Measurements from ENCODE around the gene LENG1.

Gene LENG1

DNA sequence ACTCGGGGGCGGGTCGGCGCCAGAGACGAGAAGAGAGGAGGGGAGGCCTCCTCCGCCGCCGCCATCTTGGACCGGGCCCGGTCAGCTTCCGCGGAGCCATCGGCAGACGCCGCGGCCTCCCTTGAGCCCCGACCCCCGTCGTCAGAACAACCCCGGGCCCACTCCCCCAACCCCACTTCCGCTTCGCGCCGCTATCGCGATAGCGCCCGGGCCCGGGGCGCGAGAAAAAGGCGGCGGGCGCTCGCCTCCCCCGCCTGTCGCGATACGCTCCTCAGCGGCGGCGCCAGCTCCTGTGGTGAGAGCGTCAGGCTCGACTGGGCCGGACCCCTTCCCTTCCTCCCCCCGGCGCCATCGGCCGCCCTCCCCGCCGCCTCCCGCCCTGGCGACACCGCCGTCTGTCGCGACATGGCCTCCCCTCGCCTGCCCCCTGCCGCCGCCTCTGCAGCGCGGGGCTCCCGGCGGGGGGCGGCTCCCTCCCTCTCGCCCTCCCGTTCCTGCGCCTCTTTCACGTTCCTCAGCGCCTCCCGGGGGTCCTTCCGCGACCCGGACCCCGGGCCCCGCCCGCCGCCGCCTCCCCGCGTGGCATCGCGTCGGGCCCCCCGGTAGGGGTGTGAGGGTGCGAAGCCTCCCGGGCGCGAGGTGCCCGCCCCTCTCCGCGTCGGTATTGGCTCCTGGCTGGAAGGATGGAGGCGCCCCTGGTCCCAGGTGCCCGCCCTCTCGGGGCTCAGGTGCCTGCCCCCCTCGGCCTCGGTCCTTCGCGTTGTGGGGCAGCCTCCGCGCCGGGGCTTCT lies 21.6 kb downstream of the LENG1 start, which contains the start of gene CNOT3:
CNOT3 (plus strand) TSS at position 64 of the 790 bp plus-strand sequence. CDS start 5,217 bp downstream, outside the sequence.
- DNase-seq: no peak

DNA sequence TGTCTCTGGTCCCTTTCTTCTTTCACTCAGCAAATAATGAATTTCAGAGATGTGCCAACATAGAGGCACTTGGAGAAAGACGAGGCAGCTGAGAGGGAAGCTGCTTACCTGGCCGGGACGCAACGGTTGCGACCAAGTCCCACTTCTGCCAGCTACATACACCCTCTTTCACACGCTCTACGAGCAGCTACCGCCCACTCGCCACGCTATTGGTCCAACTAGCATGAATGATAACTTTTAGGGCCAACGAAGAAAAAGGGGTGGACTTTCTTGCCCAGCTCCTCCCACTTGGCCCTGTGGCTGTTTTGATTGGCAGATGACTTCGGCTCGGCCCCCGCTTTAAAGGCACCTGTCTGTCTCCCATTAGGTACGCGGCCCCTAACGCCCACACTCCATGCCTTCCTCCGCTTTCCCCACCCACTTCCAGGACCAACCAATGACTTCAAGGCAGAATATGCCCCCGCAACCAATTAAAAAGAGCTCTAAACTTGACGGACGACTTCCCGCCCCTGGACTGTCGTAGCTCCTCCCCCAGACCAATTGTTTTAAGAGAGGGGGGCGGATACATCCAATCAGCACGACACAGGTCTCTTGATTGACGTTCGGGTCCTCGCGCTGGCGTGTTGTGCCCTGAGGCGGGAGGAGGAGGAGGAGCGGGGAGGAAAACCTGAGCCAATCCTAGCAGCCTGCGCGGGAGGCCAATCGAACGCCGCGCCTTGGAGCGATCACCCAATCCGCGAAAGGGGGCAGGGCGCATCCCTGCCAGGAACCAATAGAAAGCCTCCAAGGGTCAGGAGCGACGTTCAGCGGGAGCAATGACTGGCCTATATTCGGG lies 22.4 kb downstream of the LENG1 start:
- peak; percentile 99 to 100 (median 100) for DNase-seq

DNA sequence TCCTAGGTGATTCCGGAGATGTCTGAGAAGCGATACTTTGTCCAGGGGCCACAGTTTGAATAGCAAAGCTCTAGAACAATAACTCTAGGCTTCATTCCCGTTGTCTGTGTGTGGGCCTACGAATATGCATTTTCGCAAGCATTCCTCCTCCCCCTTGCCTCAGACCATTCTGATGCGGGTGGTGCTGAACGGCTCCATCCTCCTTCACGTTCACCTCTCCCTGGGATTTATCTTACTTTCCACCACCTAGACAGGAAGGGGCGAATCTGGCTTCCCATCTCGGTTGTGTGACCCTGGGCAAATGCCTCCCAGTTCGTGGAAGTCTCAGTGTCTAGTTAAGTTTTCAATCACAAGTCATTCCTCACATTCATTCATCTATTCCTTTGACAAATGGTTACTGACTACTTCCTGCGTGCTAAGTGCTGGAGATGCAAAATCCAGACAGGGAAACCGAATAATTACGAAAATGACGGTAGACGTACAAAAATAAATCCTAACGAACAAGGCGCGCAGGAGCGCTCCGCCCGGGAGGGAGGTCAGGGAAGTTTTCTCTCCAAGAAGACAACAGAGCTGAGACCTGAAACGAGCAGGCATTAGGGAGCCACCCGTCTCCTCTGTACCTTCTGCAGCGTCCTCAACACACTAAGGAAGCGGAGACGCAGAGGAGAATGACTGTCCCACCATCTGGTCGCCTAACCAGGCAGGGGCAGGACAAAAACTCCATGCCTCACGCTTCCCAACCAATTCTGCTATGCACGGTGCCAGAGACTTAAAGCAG lies 23.2 kb downstream of the LENG1 start:
- peak in 1 of 3 donors; percentile 29 for DNase-seq

- DNase-seq: no peak
These were observed 25.4 kb downstream of the LENG1 start for GRCh38 chr19:54133957-54134590.

GRCh38 chr19:54133312-54133956 lies 26.1 kb downstream of the LENG1 start:
- DNase-seq: peak in 1 of 3 donors; percentile 73

DNA sequence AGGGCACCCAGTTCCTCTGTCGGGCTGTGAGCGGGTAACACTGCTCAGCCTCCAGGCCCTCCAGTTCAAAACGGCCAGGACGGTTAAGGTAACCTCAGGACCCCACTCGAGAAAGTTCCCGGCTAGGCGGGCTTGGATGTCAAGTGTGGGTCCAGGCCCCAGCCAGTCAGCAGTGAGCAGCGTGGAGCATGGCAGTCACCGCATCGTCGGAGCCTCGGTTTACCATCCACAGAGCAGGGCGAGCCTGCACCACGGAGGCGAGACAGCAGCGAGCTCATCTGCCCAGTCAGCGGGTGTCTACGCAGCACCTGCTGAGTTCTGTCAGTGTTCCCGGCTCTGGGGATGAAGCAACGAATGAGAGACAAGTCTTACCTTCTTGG lies 29.9 kb downstream of the LENG1 start:
- no peak for DNase-seq

- no peak for DNase-seq
These were observed 30.5 kb downstream of the LENG1 start for GRCh38 chr19:54128796-54129616.

DNA sequence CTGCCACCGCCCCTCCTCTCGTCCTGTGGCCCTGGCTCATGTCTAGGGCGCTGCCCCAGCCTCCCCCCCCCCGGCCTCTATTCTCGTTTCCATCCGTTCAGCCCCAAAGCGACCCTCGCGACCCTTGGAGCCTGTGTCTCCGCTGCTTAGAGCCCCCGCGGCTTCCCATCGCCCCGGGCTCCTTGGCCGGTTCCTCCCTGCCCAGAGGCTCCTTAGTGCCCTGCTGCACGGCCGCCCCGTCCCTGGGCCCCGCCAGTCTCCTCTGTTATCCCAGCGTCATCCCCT lies 31.1 kb downstream of the LENG1 start:
- no peak for DNase-seq

DNA sequence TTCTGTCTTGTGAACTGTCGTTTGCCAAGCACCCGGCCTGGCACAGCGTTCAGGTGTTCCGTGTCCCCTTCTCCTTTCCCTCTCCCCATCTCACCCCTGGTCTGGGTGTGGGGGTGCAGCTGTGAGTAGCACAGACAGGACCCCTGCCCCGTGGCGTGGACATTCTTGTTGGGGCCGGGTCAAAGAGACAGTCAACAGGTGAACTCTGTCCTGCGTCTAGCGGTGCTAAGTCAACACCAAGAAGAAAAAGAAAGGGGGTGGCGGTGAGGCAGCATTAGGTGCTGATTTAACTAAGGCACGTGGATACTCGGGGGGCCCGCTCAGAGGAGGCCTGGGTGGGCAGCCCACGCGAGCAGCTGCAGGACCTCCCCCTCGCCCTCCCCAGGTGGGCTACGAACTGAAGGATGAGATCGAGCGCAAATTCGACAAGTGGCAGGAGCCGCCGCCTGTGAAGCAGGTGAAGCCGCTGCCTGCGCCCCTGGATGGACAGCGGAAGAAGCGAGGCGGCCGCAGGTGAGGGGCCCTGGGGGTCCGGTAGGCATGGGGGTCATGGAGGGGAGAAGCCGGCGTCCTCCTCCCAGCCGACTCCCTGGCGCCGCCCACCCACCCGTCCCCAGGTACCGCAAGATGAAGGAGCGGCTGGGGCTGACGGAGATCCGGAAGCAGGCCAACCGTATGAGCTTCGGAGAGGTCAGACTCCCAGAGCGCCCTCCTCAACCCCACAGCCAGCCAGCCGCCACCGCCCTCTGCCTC lies 31.7 kb downstream of the LENG1 start:
- DNase-seq: no peak

GRCh38 chr19:54125713-54126112 lies 33.8 kb downstream of the LENG1 start:
- DNase-seq: no peak

DNA sequence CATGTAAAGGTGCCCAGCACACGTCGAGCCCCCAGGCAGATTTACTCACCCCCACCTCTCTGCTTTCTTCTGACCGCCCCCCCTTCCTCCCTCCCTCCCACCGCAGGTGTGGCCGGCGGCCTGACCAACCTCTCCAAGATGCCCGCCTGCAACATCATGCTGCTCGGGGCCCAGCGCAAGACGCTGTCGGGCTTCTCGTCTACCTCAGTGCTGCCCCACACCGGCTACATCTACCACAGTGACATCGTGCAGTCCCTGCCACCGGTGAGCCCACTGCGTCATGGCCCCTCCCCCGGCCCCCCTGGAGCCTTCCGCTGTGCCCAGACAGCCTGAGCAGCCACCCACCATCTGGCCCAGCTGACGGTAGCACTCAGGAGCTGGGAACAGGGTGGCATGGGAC lies 35.1 kb downstream of the LENG1 start:
- DNase-seq: no peak

GRCh38 chr19:54123682-54124081 lies 35.8 kb downstream of the LENG1 start:
- no peak for DNase-seq

GRCh38 chr19:54121259-54121658 lies 38.3 kb downstream of the LENG1 start:
- DNase-seq: no peak

DNA sequence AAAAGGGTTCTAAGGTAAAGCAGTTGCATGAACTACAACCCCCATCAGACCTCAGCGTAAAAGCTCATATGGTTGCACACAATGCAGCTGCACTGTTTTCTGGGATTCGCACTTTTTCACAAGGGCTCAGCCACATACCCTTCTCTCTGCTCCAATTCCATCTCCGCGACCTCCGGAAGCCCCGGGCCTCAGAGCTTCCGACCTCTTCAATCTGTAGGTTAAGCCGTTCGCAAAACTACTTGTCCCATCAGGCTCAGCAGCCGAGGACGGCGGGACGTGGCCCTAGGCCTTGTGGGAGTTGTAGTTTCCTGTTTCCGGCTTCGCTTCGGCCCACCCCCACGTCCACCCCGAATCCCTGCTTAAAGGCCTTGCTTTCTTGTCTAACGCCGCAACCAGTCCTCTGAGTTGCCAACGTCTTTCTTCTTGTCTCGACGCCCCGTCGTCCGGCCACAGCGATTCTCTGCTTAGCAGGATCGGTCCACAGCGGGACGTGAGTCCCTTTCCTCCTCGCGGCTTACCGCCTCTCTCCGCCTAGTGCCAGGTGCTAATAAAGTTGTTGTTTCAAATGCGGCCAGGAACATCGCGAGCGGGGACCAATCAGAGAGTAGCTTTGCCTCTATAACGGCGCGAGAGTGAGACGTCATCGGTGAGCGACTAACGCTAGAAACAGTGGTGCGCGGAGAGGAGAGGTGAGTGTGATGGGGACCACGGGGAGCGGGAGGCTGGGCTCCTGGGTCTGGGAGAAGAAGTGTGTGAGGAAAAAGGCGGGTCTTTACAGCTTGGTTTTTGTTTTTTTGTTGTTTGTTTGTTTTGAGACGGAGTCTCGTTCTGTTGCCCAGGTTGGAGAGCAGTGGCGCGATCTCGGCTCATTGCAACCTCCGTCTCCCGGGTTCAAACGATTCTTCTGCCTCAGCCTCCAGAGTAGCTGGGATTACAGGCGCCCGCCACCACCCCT lies 44.1 kb downstream of the LENG1 start, which contains the start of the genes PRPF31 and TFPT:
PRPF31 (plus strand) TSS at position 646 of the 955 bp plus-strand sequence. CDS start 2,525 bp downstream, outside the sequence.
TFPT (minus strand) TSS at position 549 of the 955 bp plus-strand sequence; CDS start at position 161, 388 bp downstream.
- DNase-seq: peak; percentile 97 to 100 (median 99)

DNA sequence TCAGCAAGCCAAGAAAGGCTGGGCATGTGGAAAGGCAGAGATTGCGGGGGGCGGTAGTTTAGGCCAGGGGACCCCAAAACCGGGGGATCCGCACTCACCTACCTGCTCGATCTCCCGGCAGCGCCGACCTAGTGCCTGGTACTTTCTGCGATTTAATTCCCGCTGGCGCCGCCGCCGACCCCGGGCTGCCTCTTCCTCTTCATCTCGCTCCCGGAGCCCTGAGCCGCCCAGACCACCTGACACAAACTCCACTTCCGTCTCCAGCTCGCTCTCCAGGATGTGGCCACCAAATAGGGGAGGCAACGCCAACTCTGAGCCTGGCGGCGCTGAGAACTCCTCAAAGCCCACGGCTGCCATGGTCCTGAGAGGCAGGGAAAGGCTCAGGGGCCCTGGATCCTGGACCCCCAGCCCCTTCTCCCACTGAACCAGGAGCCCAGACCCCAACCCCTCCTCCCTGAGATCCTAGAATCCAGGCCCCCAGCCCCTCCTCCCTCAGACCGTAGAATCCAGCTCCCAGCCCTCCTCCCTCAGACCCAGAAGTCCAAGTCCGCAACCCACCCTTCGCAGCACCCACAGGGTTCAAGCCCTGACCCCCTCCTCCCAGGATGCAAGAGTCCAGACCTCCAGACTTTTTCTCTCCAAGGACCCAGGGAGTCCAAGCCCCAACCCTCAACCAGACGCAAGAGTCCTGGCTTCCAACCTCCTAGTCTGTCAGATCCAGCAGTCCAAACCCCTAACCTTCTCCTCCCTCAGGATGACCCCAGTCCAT lies 45.0 kb downstream of the LENG1 start:
- peak; percentile 58 to 76 (median 63) for DNase-seq

- DNase-seq: no peak
These were observed 49.9 kb downstream of the LENG1 start for GRCh38 chr19:54109651-54110050.

DNA sequence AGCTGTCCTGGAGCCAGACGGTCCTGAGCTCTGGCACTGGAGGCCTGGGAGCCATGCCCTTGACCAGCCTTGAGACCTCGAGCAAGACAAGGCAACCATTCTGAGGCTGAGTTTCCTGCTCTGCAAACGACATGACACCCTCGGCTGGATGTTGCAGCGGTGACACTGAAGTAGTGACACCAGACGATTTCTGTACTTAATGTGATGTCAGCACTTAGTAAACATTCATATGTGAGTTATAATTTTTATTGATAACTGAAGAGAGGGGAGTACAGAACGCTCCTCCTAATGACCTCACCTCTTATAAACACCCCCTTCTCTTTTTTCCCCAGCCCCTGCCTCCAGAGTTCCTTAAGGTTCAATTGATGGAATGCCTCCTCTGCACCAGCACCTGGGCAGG lies 51.0 kb downstream of the LENG1 start:
- no peak for DNase-seq

DNA sequence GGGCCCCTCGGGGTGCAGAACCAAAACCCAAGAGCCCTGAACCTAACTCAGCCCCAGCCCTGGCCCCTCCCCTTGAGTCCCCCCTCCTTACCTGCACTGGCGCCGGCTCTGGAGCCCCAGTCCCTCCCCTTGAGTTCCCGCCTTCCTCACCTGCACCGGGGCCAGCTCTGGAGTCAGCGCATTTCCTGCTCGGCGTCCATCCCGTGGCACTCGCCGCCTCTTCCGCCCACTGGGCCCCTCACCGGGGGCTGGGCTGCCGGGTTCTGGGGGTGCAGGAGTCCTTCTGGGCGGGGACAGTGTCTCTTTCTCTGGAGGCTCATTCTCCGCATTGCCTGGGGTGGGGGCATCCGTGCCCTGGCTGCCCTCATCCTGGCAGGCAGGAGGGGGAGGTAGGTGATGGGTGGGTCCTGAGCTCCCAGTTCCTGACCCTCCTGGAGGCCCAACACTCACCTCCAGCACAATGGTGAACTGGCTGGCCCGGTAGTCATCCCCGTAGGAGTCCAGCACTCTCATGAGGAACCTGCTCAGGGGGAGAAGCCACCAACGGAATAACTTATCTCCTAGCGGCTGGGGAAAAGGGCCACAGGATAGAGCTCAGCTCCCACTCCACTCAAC lies 51.5 kb downstream of the LENG1 start:
- DNase-seq: no peak

Data from suppressor macrophage treated with lipopolysaccharide for 1 hour (primary cell).